Limb (tissue), 2 donors: ENCODE measurements around the gene MYORG.
A peak's percentile ranks its signal among the peaks of the same experiment; 100 is the strongest.
"Not testable (repeated sequence)": the region's sequence is repeated elsewhere in the genome, so short reads cannot be mapped to it uniquely, and the experiment has no call there.

ENCODE experiments used
- DNase-seq, 2 donors: peaks; one replicate each; pipeline ENCODE4 v3.0.0-alpha.2; 2016; ENCODE audit errors: extremely low spot score in 2 of 2

The MYORG gene

GRCh38 chr9:34369636-34370035 is 7.1 kb downstream of the MYORG start:
- DNase-seq: no peak

GRCh38 chr9:34368796-34369195 is 7.9 kb downstream of the MYORG start:
- DNase-seq: not testable (repeated sequence)

GRCh38 chr9:34367751-34368410 is 8.8 kb downstream of the MYORG start:
- not testable (repeated sequence) for DNase-seq

- DNase-seq: no peak
Measured at GRCh38 chr9:34366365-34366764, 10.3 kb downstream of the MYORG start.

GRCh38 chr9:34365282-34365681 is 11.4 kb downstream of the MYORG start:
- no peak for DNase-seq

- peak in 1 of 2 donors; percentile 77 for DNase-seq
Measured at GRCh38 chr9:34363619-34364351, 12.9 kb downstream of the MYORG start.

GRCh38 chr9:34362614-34363214 is 14.0 kb downstream of the MYORG start:
- no peak for DNase-seq

GRCh38 chr9:34352957-34353356 is 23.7 kb downstream of the MYORG start:
- DNase-seq: not testable (repeated sequence)

GRCh38 chr9:34352122-34352652 is 24.5 kb downstream of the MYORG start:
- not testable (repeated sequence) for DNase-seq

GRCh38 chr9:34349324-34349723 is 27.4 kb downstream of the MYORG start:
- DNase-seq: no peak

- DNase-seq: no peak
Measured at GRCh38 chr9:34347800-34348158, 28.9 kb downstream of the MYORG start.

- no peak for DNase-seq
Measured at GRCh38 chr9:34346873-34347799, 29.6 kb downstream of the MYORG start.

- DNase-seq: no peak
Measured at GRCh38 chr9:34343605-34344004, 33.1 kb downstream of the MYORG start.

- no peak for DNase-seq
Measured at GRCh38 chr9:34343090-34343489, 33.6 kb downstream of the MYORG start.

- no peak for DNase-seq
Measured at GRCh38 chr9:34341659-34342295, 34.9 kb downstream of the MYORG start.

- no peak for DNase-seq
Measured at GRCh38 chr9:34338665-34339385, 37.9 kb downstream of the MYORG start.

GRCh38 chr9:34338079-34338478 is 38.6 kb downstream of the MYORG start:
- not testable (repeated sequence) for DNase-seq

- no peak for DNase-seq
Measured at GRCh38 chr9:34337403-34337802, 39.3 kb downstream of the MYORG start.

- no peak for DNase-seq
Measured at GRCh38 chr9:34335376-34335775, 41.3 kb downstream of the MYORG start.

GRCh38 chr9:34334916-34335315 is 41.8 kb downstream of the MYORG start:
- no peak for DNase-seq
